Measurements from ENCODE around the gene GPATCH8.

GPATCH8 gene

DNA sequence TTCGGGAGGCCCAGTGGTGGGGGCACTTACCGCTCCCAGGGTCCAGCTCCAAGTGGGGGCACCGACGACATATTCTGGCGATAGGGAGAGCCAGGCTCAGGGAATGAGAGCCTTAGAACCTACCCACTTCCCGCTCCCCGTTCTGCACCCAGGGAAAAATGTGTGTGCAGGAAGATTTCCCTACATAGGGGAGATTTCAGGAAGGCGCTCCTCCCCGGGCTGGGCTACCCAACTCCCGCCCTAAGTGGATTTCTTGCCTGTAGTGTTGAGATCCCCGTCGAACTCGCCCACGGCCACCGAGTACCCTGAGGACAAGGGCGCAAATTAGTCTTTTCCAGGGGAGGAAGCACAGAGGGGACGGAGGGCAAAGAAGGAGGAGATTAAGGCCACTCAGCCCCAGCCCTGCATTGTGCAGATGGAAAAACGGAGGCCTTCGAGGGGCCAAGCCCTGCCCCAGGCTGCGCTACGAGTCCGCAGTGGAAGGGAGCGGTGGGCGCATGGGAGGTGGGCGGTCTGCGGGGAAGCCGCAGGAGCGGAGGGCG, 118.9 kb downstream of the GPATCH8 start:
- no peak overlapping the region for H3K4me3 ChIP-seq (ENCODE audit: low read depth, low read length)
- in situ Hi-C loops (cut with HindIII; ENCODE audit: low sequenced_read_pairs), result no loop called here
- no peak for DNase-seq (ENCODE audit: low read depth, low spot score)
- TF ChIP-seq, protein P1, sequence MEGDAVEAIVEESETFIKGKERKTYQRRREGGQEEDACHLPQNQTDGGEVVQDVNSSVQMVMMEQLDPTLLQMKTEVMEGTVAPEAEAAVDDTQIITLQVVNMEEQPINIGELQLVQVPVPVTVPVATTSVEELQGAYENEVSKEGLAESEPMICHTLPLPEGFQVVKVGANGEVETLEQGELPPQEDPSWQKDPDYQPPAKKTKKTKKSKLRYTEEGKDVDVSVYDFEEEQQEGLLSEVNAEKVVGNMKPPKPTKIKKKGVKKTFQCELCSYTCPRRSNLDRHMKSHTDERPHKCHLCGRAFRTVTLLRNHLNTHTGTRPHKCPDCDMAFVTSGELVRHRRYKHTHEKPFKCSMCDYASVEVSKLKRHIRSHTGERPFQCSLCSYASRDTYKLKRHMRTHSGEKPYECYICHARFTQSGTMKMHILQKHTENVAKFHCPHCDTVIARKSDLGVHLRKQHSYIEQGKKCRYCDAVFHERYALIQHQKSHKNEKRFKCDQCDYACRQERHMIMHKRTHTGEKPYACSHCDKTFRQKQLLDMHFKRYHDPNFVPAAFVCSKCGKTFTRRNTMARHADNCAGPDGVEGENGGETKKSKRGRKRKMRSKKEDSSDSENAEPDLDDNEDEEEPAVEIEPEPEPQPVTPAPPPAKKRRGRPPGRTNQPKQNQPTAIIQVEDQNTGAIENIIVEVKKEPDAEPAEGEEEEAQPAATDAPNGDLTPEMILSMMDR (IDR thresholded peaks at IDR 0.05; ENCODE audit: low read depth, low read length), result no peak

DNA sequence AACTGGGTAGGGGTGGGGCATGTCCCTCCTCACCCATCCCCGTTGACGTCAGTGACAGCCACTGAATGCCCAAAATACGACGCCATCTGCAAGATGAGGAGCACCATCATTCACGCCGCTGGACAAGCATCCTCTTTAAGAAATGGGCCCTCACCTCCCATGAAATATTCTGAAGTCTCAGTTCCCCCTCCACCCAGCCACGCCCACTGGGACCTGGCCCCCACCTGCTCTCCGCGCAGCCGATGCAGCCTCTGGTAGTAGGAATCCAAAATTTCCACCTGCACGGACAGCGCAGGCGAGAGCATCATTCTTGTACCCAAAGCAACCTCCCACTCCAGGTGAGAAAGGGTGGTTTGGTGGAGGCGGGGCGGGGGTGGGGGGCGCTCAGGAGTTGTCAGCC, 119.3 kb downstream of the GPATCH8 start:
- in situ Hi-C loops (cut with HindIII; ENCODE audit: low sequenced_read_pairs), result no loop called here
- no peak overlapping the region for H3K4me3 ChIP-seq (ENCODE audit: low read depth, low read length)
- DNase-seq (ENCODE audit: low read depth, low spot score), result no peak
- TF ChIP-seq, protein P1 (IDR thresholded peaks at IDR 0.05; ENCODE audit: low read depth, low read length), result no peak

DNA sequence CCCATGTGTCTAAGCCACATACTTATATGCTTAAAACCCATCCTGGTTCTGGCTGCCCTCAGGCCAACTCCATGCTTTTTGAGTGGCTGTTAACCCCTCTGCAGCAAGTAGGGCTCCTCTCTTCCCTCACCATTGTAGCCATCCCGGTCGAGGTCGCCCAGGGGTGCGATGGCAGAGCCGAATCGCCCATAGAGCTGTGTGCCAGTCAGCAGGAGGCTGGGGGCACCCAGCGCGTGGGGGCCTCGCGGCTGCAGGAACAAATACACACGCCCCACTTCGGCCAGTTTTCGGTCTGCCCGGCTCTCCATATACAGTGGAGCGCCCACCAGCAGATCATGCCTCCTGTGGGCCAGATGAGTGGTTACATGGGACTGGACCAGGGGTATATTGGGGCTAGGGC, 119.8 kb downstream of the GPATCH8 start:
- TF ChIP-seq, protein P1 (IDR thresholded peaks at IDR 0.05; ENCODE audit: low read depth, low read length), result no peak
- no peak for DNase-seq (ENCODE audit: low read depth, low spot score)
- no peak overlapping the region for H3K4me3 ChIP-seq (ENCODE audit: low read depth, low read length)
- in situ Hi-C loops (cut with HindIII; ENCODE audit: low sequenced_read_pairs), result no loop called here

DNA sequence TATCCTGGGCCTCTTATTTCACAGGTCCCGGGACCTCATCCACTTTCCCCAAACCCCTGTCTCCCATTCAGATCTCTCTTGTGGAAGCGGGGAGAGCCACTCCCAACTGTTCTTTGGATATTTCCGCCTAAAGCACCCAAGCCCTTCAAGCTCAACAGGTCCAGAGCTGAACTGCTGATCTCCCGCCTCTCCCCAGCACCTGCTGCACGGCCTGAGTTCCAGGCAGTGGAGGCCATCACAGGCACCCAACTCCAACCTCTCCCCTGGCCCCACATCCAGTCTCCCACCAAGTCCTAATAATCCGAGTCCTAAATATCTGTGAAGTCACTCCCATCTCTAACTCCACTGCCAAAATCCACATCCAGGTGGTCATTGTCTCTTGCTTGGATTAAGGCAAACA, 120.3 kb downstream of the GPATCH8 start:
- in situ Hi-C loops (cut with HindIII; ENCODE audit: low sequenced_read_pairs), result no loop called here
- no peak for DNase-seq (ENCODE audit: low read depth, low spot score)
- TF ChIP-seq, protein P1 (IDR thresholded peaks at IDR 0.05; ENCODE audit: low read depth, low read length), result no peak
- no peak overlapping the region for H3K4me3 ChIP-seq (ENCODE audit: low read depth, low read length)

DNA sequence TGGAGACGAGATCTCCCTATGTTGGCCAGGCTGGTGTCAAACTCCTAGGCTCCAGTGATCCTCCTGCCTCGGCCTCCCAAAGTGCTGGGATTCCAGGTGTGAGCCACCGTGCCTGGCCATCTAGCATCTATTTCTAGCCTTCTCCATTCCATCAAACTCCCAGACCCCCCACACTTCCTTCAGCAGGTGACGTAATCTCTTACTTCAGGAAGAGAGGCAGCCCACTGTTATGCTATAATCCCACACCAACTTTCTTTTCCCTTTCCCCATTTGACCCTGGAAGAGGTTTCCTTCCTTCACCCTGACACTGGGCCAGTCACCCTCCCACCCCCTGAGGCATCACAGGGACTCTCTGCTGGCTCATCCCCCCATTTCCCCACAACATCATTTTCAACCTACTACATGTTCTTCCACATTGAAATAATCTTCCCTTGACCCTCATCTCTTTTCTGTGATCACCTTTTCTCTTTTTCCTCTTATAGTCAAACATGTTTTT, 121.3 kb downstream of the GPATCH8 start:
- in situ Hi-C loops (cut with HindIII; ENCODE audit: low sequenced_read_pairs), result no loop called here
- TF ChIP-seq, protein P1 (IDR thresholded peaks at IDR 0.05; ENCODE audit: low read depth, low read length), result no peak
- no peak for DNase-seq (ENCODE audit: low read depth, low spot score)
- H3K4me3 ChIP-seq (ENCODE audit: low read depth, low read length), result no peak overlapping the region

DNA sequence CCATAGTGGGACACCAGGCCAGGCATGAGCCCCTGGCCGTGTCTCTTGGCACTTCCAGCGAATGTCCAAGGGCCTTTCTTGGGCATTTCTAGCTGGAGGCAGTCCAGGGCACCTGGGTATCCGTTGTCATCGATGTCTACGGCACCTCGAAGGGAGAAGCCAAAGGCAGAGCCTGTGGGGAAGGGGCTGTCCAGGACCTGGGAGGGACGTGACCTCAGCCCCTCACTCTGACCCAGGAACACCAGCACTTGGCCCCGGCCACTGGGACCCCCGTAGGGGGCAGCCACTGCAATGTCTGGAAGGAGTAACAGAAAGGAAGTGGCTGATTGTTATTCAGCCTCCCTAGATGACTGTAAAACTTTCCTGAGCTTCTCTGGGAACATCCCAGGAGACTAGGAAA, 122.4 kb downstream of the GPATCH8 start:
- in situ Hi-C loops (cut with HindIII; ENCODE audit: low sequenced_read_pairs), result no loop called here
- TF ChIP-seq, protein P1 (IDR thresholded peaks at IDR 0.05; ENCODE audit: low read depth, low read length), result no peak
- no peak for DNase-seq (ENCODE audit: low read depth, low spot score)
- H3K4me3 ChIP-seq (ENCODE audit: low read depth, low read length), result no peak overlapping the region
